H54 (cell line): Measurements from ENCODE around the gene GORAB.

Experiments used
- DNase-seq: peaks from one replicate; pipeline ENCODE4 v3.0.0; 2011; ENCODE audit warnings: low spot score, mixed read lengths; ENCODE audit not compliant: insufficient read length
- FAIRE-seq: peaks from 3 replicates; lab custom pipeline; 2011; peaks lifted over from hg19 to GRCh38; lab: Jason Lieb, UNC
- POLR2A ChIP-seq: IDR thresholded peaks from 2 replicates; pipeline ENCODE4 v1.6.1; 2011; ENCODE audit warnings: low read depth, mild to moderate bottlenecking, low read length

GORAB gene

DNA sequence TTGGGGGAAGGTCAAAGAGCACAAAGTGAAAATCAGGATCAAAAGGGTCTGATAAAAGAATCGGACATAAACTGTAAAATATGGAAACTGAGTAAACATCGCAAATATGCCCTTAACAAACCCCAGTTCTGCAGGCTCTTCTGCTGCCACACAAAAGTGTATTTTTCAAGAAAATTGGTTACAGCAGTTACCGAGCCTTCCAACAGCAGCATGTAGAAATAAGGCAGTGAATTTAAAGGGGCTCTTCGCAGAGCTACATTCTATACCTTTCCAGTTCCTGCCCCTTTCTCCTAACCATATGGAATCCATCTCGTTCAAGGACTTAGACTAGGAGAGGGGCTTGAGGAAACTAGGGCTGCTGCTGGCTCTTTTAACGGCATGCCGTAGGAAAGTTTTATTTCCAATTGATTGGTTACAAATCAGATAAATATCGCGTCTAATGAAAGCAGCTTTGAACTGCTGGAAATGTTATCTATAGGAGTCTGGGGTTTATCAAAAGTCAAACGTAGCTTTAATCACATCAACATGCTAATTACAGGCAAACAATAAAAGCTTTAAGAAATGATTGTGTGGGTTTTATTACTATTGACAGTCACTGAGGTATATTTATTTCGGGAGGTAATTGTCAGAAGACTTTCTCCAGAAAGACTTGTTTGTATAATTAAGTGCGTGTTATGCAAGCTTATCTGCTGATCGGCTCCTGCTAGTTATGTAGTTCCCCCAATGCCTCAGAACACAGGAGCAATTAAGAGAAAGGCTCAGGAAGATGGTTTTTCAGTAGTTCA, 59.1 kb downstream of the GORAB start:
- no peak for TF ChIP-seq POLR2A
- DNase-seq (no peak), FAIRE-seq (no peak)

DNA sequence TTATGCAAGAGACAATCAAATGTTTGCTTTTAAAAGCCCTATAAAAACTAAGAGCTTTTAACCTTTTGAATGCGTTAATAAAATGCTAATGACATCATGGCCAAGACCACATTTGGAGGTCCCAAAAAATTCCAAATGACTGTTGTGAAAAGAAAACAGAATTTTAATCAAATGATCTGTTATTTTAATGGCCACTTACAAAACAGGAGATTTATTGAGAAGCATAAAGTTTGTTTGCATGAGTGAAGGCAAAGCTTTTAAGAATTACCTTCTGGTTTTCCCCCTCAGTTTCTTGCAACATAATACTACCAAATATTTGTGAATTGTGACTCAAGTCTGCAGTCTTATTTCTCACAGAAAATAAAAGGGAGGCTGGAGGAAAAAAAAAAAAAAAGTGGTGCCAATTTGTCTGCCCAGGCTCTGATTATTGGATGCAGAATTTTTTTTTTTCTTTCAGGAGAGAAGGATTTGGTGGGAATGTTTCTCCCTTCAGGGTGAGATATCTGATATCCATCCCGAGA, 60.7 kb downstream of the GORAB start:
- TF ChIP-seq POLR2A: no peak

DNA sequence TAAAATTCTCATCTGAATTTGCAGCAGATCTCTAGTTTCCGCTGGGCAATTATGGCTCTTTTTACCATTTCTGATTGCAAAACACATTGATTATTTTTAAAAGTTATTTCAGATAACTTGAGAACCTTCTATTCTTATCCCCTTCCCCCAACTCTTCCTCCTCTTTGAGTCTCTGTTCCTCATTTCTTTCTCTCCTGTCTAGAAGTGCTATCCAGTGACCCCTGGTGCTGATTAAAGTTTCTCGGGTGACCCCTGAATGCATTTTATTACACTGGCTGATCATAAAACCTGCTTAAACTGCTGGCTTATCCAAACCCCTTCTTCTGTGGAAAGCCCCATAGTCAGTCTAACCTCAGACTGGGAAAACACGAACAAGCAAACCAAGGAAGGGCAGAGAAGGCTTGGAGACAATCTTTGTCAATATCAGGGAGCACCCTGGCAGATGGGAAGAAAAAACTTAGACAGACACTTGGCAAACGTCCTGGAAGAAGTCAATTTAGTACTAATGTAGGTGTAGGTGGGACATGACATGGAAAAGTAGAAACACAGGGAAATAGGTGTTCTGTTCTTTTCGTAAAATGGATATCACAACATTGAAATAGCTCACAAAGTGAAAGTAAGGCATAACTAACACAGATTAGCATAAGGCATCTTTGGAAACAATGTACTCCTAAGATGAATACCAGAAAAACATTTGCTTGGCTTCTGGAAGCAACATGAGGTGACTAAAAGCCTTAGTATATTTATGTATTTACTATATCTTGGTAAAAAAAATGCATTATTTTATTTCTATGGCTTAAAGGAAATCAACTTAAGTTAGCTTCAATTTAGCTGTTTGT, 61.4 kb downstream of the GORAB start:
- FAIRE-seq: no peak

More for the DNA sequence above, 60.7 kb downstream of the GORAB start:
- DNase-seq (no peak), FAIRE-seq (no peak)

GRCh38 chr1:170594066-170594626, 62.2 kb downstream of the GORAB start:
- DNase-seq: no peak
- FAIRE-seq: no peak
- TF ChIP-seq POLR2A: no peak

More for the DNA sequence above, 61.4 kb downstream of the GORAB start:
- DNase-seq: no peak
- no peak for TF ChIP-seq POLR2A

DNA sequence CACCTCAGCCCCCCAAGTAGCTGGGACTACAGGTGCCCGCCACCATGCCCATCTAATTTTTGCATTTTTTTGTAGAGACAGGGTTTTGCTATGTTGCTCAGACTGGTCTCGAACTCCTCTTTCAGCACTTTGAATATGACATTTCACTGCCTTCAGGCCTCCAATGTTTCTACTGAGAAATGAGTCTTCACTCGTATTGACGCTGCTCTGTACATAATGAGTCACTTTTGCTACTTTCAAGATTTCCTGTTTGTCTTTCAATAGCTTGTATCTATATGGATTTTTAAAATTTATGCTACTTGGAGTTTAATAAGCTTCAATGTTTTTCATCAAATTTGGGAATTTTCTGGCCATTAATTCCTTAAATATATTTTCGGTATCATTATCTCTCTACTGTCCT, 64.7 kb downstream of the GORAB start:
- no peak for TF ChIP-seq POLR2A
- no peak for FAIRE-seq

DNA sequence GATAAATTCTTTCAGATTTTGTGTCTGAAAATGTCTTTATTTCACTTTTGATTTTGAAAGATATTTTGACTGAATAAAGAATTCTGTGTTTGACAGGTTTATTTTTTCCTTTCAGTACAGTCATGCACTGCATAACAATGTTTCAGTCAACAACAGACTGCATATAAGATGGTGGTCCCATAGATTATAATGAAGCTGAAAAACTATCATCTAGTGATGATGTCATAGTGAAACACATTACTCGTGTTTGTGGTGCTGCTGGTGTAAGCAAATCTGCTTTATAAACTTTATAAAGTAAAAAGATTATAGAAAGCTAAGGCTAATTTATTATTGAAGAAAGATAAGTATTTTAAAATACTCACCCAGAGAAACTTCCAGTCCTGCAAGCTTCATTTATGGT, 66.7 kb downstream of the GORAB start:
- no peak for TF ChIP-seq POLR2A
- DNase-seq: no peak
- FAIRE-seq: no peak

More for the DNA sequence above, 64.7 kb downstream of the GORAB start:
- DNase-seq: no peak

- DNase-seq (no peak), FAIRE-seq (no peak)
- TF ChIP-seq POLR2A: no peak
Measured at GRCh38 chr1:170599033-170599432, 67.1 kb downstream of the GORAB start.

DNA sequence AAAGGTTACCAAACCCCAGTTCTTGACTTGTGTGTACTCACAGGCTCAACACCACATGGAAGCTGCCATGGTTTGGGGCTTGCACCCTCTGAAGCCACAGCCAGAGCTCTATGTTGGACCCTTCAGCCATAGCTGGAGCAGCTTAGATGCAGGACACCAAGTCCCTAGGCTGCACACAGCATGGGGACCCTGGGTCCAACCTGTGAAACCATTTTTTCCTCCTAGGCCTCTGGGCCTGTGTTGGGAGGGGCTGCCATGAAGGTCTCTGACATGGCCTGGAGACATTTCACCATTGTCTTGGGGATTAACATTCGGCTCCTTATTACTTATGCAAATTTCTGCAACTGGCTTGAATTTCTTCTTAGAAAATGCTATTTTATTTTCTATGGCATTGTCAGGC, 69.9 kb downstream of the GORAB start:
- FAIRE-seq (no peak), DNase-seq (no peak)
- no peak for TF ChIP-seq POLR2A
